H1 (cell line): ENCODE data around the gene PSD2. TPM values are rescaled to one million over a fixed set of nuclear protein-coding genes. Genes with fewer than 3 reads are reported as not detected.

Experiments
- ATF2 ChIP-seq: IDR thresholded peaks from 2 replicates; pipeline ENCODE4 v1.6.1; 2012; ENCODE audit warnings: low read length, inconsistent platforms
- SAP30 ChIP-seq: fragments of 300-600 bp; sonication (generic); IDR thresholded peaks from 2 replicates; pipeline ENCODE4 v1.7.1; 2012; ENCODE audit warnings: low read length, moderate library complexity, mild to moderate bottlenecking, inconsistent platforms; ENCODE audit not compliant: insufficient read depth, insufficient replicate concordance
- polyA plus RNA-seq, 7 experiments: library from polyadenylated mRNA; depleted of rRNA in 3 of 7; stranded (reverse) in 5 of 7; unstranded in 2 of 7; fragments of >200 nt in 5 of 7; fragments of 200-250 nt in 2 of 7; gene quantifications; 1 replicate in 5 of 7; 2 replicates in 1 of 7; 4 replicates in 1 of 7; pipeline versions ENCODE4 v1.2.1 to v1.2.3, GENCODE V29; 2011 to 2013; ENCODE audit warnings: missing spikeins in 2 of 7, mixed read lengths in 2 of 7
- total RNA-seq: library from RNA; stranded (reverse); fragmentation: NEBNext Ultra II Directional; extraction: Animal tissue kit (Norgen Biotek cat#: 25700); gene quantifications from 2 replicates; pipeline ENCODE4 v1.2.1, GENCODE V29; 2021

PSD2 gene
- total and polyA plus RNA-seq, 2 of the 8 experiments (the other 6 are each of a cell fraction or from before 2014, with no cell fraction given), result 0.06 to 0.14 TPM

- TF ChIP-seq ATF2 (no peak), SAP30 (no peak)
Observed at GRCh38 chr5:139756971-139757370, 38.6 kb upstream of the PSD2 start (continued).
